AG09319 (cell line): Measurements from ENCODE around the gene SPDYE18.
"Not testable (repeated sequence)": the region's sequence is repeated elsewhere in the genome, so short reads cannot be mapped to it uniquely, and the experiment has no call there.

ENCODE experiments used
- DNase-seq: peaks from one replicate; pipeline ENCODE4 v3.0.0-alpha.2; 2010; ENCODE audit warnings: low read depth; ENCODE audit errors: extremely low read depth

Gene SPDYE18

GRCh38 chr7:77006127-77007110 lies 55.9 kb downstream of the SPDYE18 start:
- DNase-seq: not testable (repeated sequence)

- not testable (repeated sequence) for DNase-seq
Measured at GRCh38 chr7:77005461-77006057, 56.8 kb downstream of the SPDYE18 start.

DNA sequence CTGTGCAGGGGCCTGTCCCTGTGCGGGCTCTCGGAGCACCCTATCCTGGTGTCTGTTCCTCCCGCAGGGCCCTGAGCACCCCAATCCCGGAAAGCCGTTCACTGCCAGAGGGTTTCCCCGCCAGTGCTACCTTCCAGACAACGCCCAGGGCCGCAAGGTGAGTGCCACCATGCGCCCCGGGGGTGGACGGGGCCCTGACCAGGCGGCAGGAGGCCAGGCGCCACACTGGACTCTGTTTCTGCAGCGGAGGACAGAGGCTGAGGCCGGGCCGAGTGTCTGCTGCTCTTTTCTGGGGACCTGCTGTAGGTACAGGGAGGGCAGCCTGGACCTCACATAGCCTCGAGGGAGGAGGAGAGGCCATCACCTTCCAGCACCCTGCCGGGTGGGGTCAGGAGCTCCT lies 58.2 kb downstream of the SPDYE18 start:
- DNase-seq: not testable (repeated sequence)

GRCh38 chr7:77003241-77003640 lies 59.1 kb downstream of the SPDYE18 start:
- DNase-seq: not testable (repeated sequence)

DNA sequence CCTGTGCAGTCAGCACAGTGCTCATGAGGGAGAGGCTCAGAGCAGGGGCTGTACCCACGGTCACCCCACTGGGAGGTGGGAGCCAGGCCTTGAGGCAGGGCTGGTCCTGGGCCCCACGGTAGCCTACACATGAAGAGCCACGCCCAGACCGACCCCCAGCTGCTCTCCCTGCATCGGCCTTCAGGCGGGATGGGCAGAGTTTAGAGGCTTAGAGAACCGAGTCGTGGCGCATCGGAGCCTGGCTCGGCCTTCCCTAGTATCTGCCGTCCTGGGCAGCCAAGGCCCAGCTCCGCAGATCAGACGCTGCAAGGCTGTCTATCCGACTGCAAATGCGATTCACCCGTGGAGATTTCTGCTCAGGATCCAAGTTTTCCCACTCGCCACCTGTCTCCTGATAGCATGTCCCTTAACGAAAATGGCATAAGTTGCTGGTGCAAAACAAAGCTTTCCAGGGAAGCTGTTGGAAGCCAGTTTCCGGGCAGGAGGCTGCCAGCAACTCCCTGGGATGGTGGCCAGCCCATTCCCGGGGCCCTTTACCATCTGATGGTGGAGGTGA lies 59.6 kb downstream of the SPDYE18 start:
- DNase-seq: not testable (repeated sequence)

DNA sequence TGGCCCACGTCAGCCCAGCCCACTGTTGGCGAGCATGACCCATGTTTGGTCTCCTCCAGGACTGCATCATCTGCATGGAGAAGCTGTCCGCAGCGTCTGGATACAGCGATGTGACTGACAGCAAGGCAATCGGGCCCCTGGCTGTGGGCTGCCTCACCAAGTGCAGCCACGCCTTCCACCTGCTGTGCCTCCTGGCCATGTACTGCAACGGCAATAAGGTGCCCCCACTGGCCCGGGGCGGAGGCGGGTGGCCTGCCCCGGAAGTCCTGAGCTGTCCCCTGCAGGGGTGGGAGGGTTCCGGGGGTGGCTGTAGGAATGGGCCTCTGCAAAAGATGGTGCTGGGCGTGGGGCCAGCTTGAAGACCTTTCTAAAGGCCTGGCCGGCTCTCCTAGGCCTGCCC lies 60.3 kb downstream of the SPDYE18 start:
- DNase-seq: not testable (repeated sequence)
